Measurements from ENCODE around the gene CIB4.

The CIB4 gene

DNA sequence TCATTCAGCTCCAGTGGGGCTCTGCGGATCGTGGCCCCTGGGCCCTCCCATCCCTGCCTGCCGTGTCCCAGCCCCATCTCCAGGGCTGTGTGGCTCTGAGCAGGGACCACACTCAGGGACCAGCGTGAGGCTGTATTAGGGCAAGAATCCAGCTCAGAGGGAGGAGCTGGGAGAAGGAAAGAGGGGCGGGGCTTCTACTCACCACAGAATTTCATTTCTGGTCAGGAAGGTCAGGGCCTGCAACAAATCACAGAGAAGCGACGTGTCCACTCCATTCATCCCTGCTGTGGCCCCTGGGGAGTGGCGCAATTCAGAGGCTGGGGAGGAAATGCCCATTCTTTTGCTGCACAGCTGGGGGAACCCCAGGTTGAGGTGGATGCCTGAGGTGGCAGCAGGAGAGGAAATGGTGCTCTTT lies 828 bp downstream of the CIB4 start:
- Mint-ChIP-seq H3K36me3 (ENCODE audit: low read depth) (no peaks in the 10 kb centered on the region), H3K4me1 (ENCODE audit: low read depth) (no peaks in the 10 kb centered on the region), H3K27me3 (ENCODE audit: low read depth) (peaks cover 10% of the 10 kb centered on the region), H3K4me3 (no peak overlapping the region), H3K9me3 (no peaks in the 10 kb centered on the region), H3K27ac (no peak overlapping the region)

DNA sequence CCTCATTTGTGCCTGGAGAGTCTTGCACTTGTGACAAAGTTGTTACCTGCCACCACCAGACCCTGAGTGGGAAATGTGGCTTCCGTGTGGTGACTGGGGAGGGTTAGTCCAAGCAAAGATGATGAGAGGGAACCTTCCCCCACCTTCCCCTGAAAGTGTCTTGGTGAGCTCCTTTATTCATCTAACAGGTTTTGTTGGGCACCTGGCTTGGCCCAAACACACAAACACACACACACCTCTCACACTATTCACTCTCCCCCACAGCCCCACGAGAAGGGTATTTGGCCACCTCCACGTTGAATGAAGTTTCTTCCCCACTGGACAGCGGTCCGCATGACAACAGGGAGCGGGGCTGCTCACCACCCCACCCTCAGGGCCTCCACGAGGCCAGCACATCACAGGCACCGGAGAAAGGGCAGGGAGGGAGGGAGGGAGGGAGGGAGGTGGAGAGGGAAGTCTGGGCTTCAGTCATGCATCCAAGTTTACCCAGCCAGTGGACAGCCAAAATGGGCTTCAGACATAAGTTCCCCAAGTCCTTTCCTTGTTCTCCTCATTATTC lies 1.4 kb downstream of the CIB4 start:
- no peak overlapping the region for H3K4me3 Mint-ChIP-seq
- H3K27ac Mint-ChIP-seq = no peak overlapping the region
- H3K4me1 Mint-ChIP-seq (ENCODE audit: low read depth) = no peaks in the 10 kb centered on the region

DNA sequence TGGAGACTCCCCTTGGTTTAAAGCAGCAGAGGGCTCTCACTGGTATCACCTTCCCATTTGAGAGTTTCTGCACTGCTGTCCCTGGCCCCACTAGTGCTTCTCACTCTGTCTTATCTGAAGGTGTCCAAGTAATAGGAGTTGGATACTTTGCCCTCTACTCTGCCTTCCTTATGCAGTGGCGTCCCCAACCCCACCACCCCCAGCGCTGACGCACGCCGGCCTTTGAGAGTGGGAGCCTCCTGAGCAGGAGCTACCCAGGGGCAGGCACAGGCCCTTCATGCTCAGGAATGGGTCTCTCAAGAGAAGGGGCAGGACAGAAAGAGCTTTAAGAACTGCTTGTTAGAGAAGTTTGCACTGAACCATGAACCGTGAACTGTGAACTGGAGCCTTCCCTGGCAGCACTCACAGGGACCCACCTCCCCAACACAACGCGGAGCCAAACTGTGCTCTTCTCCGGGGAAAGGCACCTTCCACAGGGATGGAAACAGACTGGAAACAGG lies 3.3 kb downstream of the CIB4 start:
- no peak overlapping the region for H3K27ac Mint-ChIP-seq
- H3K27me3 Mint-ChIP-seq (ENCODE audit: low read depth) = peaks cover 4% of the 10 kb centered on the region
- no peaks in the 10 kb centered on the region for H3K4me1 Mint-ChIP-seq (ENCODE audit: low read depth)
- H3K9me3 Mint-ChIP-seq = no peaks in the 10 kb centered on the region
- H3K4me3 Mint-ChIP-seq = no peak overlapping the region
- H3K36me3 Mint-ChIP-seq (ENCODE audit: low read depth) = no peaks in the 10 kb centered on the region

More for the DNA sequence above, 1.4 kb downstream of the CIB4 start:
- Mint-ChIP-seq H3K27me3 (ENCODE audit: low read depth) (peaks cover 10% of the 10 kb centered on the region), H3K36me3 (ENCODE audit: low read depth) (no peaks in the 10 kb centered on the region), H3K9me3 (no peaks in the 10 kb centered on the region)

DNA sequence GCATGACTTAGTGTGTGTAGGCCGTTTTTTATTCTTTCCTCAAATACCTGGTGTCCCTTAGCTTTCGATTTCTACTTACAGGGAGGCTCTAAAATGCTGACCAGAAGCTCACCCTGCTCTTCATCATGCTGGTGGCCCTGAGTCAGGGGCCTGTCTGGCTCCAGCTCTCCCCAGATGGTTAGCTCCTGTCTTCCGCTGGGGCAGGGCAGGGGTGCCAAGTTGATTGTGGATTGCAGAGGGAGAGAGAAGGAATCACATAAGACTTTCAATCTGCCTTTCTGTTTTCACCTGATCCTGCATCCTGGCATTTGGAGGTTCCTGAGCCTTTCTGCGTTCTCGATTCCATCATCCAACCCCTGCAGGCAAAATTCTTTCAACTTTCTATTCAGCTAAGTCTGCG lies 4.2 kb downstream of the CIB4 start:
- H3K27ac Mint-ChIP-seq = no peak overlapping the region
- H3K4me1 Mint-ChIP-seq (ENCODE audit: low read depth) = no peaks in the 10 kb centered on the region
- no peaks in the 10 kb centered on the region for H3K36me3 Mint-ChIP-seq (ENCODE audit: low read depth)
- H3K9me3 Mint-ChIP-seq = no peaks in the 10 kb centered on the region
- no peak overlapping the region for H3K4me3 Mint-ChIP-seq
- peaks cover 4% of the 10 kb centered on the region for H3K27me3 Mint-ChIP-seq (ENCODE audit: low read depth)

DNA sequence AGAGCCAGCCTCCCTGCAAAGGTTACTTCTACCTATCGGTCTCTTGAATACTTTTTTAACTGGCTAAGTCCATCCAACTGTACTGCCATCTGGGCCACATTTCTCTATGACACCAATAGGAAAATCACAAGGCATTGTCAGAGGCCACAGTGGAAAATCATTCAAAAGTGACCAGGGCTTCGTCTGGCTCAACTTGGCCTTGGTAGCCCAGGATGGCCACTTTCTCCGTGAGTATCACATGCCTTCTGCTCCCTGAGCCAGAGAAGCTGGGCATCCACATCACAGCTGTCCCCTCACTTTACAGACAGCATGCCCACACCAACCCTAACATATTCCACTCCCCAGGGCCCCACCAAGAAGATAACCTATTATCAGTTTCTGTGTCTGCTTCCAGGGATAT lies 5.8 kb downstream of the CIB4 start:
- no peak overlapping the region for H3K27ac Mint-ChIP-seq
- H3K4me3 Mint-ChIP-seq = no peak overlapping the region
- H3K9me3 Mint-ChIP-seq = no peaks in the 10 kb centered on the region
- peaks cover 4% of the 10 kb centered on the region for H3K27me3 Mint-ChIP-seq (ENCODE audit: low read depth)
- H3K36me3 Mint-ChIP-seq (ENCODE audit: low read depth) = no peaks in the 10 kb centered on the region
- H3K4me1 Mint-ChIP-seq (ENCODE audit: low read depth) = no peaks in the 10 kb centered on the region

DNA sequence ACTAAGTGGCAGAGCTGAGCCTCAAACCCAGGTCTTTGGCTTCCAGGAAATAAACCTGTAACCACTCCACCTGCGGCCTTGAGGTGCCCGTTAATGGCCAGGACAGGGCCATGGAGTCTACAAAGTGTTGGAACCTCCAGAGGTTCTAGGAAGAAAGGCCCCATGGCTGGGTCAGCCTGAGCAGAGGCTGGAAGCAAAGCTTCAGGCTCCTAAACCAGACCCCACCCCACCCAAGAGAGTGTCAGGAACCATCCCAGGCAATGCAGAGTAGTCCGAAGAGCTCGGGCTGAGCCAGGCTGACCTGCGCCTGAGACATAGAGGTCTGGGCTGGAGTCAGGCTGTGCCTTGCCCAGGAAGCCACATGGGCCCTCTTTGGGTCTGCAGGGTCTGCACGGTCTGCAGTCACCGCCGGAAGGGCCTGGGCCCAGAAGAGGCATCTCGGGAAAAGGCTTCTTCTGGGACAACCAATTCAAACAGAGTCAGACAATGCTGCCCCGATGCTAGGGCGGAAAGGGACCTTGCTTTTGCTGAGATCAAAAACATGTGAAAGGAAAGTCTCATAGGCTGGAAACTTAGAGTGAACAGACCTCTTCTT lies 6.4 kb downstream of the CIB4 start:
- Mint-ChIP-seq H3K4me3 (no peak overlapping the region), H3K27ac (no peak overlapping the region), H3K4me1 (ENCODE audit: low read depth) (no peaks in the 10 kb centered on the region), H3K9me3 (no peaks in the 10 kb centered on the region), H3K36me3 (ENCODE audit: low read depth) (no peaks in the 10 kb centered on the region), H3K27me3 (ENCODE audit: low read depth) (peaks cover 3% of the 10 kb centered on the region)

DNA sequence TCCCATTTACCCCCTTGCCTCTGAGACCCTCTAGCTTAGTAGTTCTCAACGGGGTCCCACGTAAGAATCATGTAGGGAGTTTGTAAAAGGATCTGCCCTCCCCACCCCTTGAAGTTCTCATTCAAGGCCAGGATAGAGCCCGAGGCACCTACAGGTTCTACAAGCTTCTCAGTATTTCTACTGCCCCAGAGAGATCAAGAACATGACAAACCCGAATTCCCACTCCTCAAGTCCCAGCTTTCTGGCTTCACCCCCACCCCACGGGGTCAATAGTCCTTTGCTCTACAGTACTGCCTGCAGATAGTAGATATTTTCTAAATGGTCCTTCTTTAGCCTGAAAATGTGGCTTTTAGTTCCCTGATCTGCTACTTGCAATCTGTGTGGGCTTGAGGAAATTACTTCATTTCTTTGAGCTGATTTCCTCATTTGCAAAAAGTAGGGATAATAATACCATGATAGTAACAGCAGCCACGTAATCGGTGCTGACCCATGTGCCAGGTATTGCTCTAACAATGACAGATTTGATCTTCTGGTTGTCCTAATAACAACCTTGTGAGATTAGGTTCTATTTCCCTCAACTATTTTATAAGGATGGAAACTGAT lies 7.1 kb downstream of the CIB4 start:
- no peaks in the 10 kb centered on the region for H3K9me3 Mint-ChIP-seq
- no peaks in the 10 kb centered on the region for H3K27me3 Mint-ChIP-seq (ENCODE audit: low read depth)
- H3K27ac Mint-ChIP-seq = no peak overlapping the region
- no peaks in the 10 kb centered on the region for H3K4me1 Mint-ChIP-seq (ENCODE audit: low read depth)
- no peaks in the 10 kb centered on the region for H3K36me3 Mint-ChIP-seq (ENCODE audit: low read depth)
- H3K4me3 Mint-ChIP-seq = no peak overlapping the region

DNA sequence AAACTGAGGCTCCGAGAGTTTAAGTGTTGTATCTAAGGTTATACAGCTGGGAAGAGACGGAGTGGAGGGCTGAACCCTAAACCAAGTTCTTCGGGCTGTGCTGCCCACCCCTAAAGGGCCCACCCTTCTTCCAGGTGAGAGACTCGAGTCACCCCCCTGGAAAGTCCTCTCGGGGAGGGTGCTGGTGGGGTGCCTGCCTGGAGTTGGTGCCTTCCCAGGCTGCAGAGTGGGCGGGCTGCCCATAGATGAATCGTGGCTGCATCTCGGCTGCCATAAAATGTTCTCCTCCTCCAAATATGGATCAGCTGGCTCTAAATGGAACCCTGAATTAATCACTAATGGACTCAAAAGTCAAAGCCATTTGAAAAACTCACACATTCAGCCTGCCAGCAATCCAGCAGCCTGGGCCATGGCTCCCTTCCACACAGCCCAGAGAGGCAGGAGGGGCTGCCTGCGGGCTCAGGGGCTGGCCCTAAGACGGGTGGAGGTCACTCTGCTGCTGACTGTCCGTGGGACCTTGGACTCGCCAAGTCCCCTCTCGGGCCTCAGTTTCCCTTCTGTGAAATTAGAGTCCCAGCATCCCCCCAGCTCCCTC lies 7.7 kb downstream of the CIB4 start:
- no peaks in the 10 kb centered on the region for H3K9me3 Mint-ChIP-seq
- no peaks in the 10 kb centered on the region for H3K4me1 Mint-ChIP-seq (ENCODE audit: low read depth)
- H3K4me3 Mint-ChIP-seq = no peak overlapping the region
- H3K36me3 Mint-ChIP-seq (ENCODE audit: low read depth) = no peaks in the 10 kb centered on the region
- no peak overlapping the region for H3K27ac Mint-ChIP-seq
- no peaks in the 10 kb centered on the region for H3K27me3 Mint-ChIP-seq (ENCODE audit: low read depth)

DNA sequence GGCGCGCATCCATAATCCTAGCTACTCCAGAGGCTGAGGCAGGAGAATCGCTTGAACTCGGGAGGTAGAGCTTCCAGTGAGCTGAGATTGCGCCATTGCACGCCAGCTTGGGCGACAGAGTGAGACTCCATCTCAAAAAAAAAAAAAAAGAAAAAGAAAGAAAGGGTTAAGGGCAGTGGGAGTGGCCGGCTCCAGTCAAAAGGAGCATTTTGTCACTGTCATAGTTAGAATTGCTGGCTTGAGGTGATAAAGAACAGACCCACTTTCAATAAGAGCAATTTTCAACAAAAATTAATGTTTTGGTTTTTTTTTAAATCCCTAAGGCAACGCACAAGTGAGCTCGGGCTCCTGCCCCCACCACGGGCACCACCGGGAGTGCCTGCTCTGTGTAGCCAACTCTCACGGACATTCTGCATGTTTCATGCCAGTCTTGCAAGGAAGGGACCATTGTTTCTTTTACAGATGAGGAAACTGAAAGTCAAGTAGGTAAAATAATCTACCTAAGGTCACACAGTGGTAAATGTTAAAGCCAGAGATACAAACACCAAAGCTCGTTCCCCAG lies 8.5 kb downstream of the CIB4 start:
- Mint-ChIP-seq H3K4me1 (ENCODE audit: low read depth) (no peaks in the 10 kb centered on the region), H3K27me3 (ENCODE audit: low read depth) (no peaks in the 10 kb centered on the region), H3K9me3 (no peaks in the 10 kb centered on the region)

DNA sequence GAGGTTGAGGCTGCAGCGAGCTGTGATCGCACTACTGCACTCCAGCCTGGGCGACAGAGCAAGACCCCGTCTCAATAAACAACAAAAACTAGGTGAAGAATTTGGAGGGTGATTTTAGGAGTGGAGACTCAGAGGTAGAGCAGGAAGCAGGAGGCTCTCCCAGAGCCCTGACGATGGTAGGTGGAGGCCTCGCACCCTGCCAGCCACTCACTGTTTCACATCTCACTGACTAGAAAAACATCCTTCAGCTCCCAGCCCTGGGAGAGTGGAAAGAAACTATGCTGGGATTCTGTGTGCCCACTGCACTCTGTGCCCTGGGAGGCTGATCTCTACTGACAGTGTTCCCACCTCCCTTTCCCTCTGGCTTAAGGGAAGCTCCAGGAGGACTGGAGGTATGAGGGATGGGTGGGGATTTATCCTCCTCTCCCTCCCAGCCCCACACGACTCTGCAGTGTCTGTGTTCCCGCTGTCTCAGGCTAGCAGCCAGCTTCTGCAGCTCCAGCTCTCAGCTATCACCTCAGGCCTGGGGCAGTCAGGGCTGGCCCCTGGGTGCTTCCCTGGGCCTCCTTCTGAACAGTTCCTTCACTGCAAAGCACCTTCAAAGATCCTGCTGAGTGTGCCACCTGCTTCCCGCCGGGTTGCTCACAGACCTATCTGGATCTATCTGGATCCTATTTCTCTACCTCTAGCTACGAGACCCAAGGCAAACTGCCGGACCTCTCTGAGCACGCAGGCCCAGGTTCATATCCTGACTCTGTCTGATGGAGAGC lies 9.6 kb downstream of the CIB4 start:
- no peaks in the 10 kb centered on the region for H3K9me3 Mint-ChIP-seq
- no peaks in the 10 kb centered on the region for H3K27me3 Mint-ChIP-seq (ENCODE audit: low read depth)
- no peaks in the 10 kb centered on the region for H3K36me3 Mint-ChIP-seq (ENCODE audit: low read depth)
- H3K27ac Mint-ChIP-seq = no peak overlapping the region
- H3K4me3 Mint-ChIP-seq = no peak overlapping the region
- H3K4me1 Mint-ChIP-seq (ENCODE audit: low read depth) = no peaks in the 10 kb centered on the region

More for the DNA sequence above, 8.5 kb downstream of the CIB4 start:
- H3K36me3 Mint-ChIP-seq (ENCODE audit: low read depth) = no peaks in the 10 kb centered on the region
- H3K4me3 Mint-ChIP-seq = no peak overlapping the region
- no peak overlapping the region for H3K27ac Mint-ChIP-seq

DNA sequence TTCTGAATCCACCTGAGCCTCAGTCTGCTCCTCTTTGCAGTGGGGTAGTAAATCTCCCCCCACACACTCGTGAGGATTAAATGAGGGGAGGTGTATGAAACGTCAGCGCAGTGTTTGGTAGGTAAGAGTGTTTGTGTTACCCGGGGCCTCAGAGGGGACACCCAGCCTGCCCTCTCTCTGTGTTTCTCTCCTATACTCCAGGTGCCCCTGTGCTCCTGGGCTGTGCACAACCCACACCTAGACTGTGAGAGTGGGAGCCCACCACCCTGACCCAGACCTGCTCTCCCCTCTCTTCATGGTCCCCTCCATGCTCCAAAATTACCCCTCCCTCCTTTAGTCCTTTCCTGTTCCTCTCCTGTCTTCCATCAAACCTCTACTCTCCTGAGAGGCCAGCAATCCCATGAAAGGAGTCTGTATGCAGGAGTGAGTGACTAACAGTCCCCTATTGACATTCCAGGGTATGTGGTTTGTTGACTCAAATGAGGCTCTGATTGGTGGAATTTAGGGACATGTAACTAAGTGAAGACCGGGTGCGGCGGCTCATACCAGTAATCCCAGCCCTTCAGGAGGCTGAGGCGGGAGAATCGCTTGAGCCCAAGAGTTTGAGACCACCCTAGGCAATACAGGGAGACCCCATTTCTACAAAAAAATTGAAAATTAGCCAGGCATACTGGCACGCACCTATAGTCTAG lies 10.4 kb downstream of the CIB4 start:
- H3K27me3 Mint-ChIP-seq (ENCODE audit: low read depth) = no peaks in the 10 kb centered on the region
- H3K27ac Mint-ChIP-seq = no peak overlapping the region
- H3K9me3 Mint-ChIP-seq = no peaks in the 10 kb centered on the region
- no peaks in the 10 kb centered on the region for H3K4me1 Mint-ChIP-seq (ENCODE audit: low read depth)
- no peaks in the 10 kb centered on the region for H3K36me3 Mint-ChIP-seq (ENCODE audit: low read depth)
- no peak overlapping the region for H3K4me3 Mint-ChIP-seq

DNA sequence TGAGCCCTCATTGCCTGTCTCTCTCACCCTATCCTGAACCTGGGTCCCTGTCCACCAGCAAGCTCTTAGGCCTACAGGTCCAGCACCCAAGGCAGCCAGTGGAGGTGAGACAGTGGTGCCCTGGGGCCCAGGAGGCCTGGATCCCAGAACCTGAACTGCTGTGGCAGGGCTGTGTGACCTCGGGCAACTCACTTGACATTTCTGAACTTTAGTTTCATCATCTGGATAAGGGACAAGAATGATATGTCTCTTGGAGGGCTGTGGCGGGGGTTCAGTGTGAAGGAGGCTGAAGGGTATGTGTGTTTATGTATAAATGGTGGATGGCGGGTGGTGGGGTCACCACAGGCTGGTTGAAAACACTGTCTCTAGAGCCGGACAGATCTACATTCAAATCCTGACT lies 10.9 kb downstream of the CIB4 start:
- Mint-ChIP-seq H3K9me3 (no peaks in the 10 kb centered on the region), H3K4me1 (ENCODE audit: low read depth) (no peaks in the 10 kb centered on the region), H3K27me3 (ENCODE audit: low read depth) (no peaks in the 10 kb centered on the region), H3K4me3 (no peak overlapping the region), H3K27ac (no peak overlapping the region), H3K36me3 (ENCODE audit: low read depth) (no peaks in the 10 kb centered on the region)

DNA sequence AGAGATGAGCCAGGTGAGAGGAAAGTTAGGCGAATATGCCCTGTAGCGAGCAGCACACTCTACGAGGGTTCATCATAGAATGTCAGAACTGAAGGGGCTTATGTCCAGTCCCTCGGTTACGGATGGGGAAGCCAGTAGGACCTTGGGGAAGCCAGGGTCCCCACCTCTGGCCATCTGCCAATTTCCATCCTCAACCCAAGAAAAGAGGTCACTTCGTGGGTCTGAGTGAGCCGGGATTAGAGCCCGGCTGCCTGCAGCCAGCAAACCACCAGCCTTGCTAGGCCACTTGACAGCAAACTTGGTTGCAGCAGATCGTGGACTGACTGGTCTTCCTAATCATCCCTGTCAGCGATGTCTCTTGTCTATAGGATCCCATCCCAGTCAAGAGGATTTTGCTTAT lies 11.4 kb downstream of the CIB4 start:
- Mint-ChIP-seq H3K27me3 (ENCODE audit: low read depth) (no peaks in the 10 kb centered on the region), H3K9me3 (no peaks in the 10 kb centered on the region), H3K4me1 (ENCODE audit: low read depth) (no peaks in the 10 kb centered on the region)

DNA sequence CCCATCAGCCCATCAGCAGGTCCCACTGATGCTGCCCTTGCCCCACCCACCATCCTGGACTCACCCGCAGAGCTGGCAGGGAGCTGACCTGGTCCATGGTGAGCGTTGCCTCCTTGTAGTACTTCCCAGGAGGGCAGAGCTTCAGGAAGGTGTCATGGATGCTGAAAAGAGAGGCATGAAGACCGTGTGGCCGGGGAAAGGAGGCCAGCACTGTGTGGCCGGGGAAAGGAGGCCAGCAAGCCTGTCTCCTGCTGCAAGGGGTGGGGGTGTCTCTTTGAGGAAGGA lies 11.9 kb downstream of the CIB4 start:
- Mint-ChIP-seq H3K4me3 (no peak overlapping the region), H3K27me3 (ENCODE audit: low read depth) (no peaks in the 10 kb centered on the region), H3K4me1 (ENCODE audit: low read depth) (no peaks in the 10 kb centered on the region), H3K36me3 (ENCODE audit: low read depth) (no peaks in the 10 kb centered on the region), H3K9me3 (no peaks in the 10 kb centered on the region), H3K27ac (no peak overlapping the region)

More for the DNA sequence above, 11.4 kb downstream of the CIB4 start:
- Mint-ChIP-seq H3K27ac (no peak overlapping the region), H3K4me3 (no peak overlapping the region), H3K36me3 (ENCODE audit: low read depth) (no peaks in the 10 kb centered on the region)

Measured in T-helper 1 cell treated with Interleukin-12 subunit alpha and Interleukin-12 subunit beta and Interleukin-4 antibody, amounts not matched to agents 30 μg/mL and 1 μg/mL, for 36 hours (primary cell).